Astrocyte (in vitro differentiated cells and primary cell): ENCODE results near the gene C10orf53.

Experiments used
- EZH2 ChIP-seq: IDR thresholded peaks from 2 replicates; pipeline ENCODE4 v1.6.1; 2012; ENCODE audit warnings: mild to moderate bottlenecking, low read length, inconsistent platforms; ENCODE audit not compliant: insufficient read depth
- TF ChIP-seq, protein P1 (sequence below): IDR thresholded peaks from 2 replicates; pipeline ENCODE4 v1.5.1; 2011; ENCODE audit warnings: low read depth, mild to moderate bottlenecking, inconsistent platforms, low read length, moderate library complexity; ENCODE audit not compliant: insufficient read depth

DNA sequence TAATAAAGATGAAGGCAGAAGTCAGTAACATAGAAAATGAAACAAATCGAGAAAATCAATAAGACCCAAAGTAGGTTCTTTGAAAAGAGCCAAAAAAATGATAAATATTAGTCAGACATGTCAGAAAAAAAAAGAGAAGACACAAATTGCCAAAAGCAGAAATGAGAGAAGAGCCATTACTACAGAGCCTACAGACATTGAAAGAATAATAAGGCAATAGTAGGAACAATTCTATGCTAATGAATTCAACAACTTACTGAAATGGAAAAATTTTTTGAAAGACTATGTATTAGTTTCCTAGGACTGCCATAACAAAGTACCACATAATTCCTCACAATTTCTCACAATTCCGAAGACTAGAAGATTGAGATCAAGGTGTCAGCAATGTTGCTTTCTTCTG lies 47.1 kb downstream of the C10orf53 start:
- TF ChIP-seq, protein P1, sequence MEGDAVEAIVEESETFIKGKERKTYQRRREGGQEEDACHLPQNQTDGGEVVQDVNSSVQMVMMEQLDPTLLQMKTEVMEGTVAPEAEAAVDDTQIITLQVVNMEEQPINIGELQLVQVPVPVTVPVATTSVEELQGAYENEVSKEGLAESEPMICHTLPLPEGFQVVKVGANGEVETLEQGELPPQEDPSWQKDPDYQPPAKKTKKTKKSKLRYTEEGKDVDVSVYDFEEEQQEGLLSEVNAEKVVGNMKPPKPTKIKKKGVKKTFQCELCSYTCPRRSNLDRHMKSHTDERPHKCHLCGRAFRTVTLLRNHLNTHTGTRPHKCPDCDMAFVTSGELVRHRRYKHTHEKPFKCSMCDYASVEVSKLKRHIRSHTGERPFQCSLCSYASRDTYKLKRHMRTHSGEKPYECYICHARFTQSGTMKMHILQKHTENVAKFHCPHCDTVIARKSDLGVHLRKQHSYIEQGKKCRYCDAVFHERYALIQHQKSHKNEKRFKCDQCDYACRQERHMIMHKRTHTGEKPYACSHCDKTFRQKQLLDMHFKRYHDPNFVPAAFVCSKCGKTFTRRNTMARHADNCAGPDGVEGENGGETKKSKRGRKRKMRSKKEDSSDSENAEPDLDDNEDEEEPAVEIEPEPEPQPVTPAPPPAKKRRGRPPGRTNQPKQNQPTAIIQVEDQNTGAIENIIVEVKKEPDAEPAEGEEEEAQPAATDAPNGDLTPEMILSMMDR: no peak
- TF ChIP-seq EZH2: no peak
